Measurements from ENCODE around the gene DEPDC4.
"Not testable (repeated sequence)": the region's sequence is repeated elsewhere in the genome, so short reads cannot be mapped to it uniquely, and the experiment has no call there.

- TF ChIP-seq, protein P1, sequence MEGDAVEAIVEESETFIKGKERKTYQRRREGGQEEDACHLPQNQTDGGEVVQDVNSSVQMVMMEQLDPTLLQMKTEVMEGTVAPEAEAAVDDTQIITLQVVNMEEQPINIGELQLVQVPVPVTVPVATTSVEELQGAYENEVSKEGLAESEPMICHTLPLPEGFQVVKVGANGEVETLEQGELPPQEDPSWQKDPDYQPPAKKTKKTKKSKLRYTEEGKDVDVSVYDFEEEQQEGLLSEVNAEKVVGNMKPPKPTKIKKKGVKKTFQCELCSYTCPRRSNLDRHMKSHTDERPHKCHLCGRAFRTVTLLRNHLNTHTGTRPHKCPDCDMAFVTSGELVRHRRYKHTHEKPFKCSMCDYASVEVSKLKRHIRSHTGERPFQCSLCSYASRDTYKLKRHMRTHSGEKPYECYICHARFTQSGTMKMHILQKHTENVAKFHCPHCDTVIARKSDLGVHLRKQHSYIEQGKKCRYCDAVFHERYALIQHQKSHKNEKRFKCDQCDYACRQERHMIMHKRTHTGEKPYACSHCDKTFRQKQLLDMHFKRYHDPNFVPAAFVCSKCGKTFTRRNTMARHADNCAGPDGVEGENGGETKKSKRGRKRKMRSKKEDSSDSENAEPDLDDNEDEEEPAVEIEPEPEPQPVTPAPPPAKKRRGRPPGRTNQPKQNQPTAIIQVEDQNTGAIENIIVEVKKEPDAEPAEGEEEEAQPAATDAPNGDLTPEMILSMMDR (conservative IDR thresholded peaks at IDR 0.05; ENCODE audit: low read depth in 2 of 2) = not testable (repeated sequence)
- TF ChIP-seq ZNF331 (CRISPR knock-in tag; IDR thresholded peaks at IDR 0.05; ENCODE audit: low read depth); POLR2AphosphoS5 (IDR thresholded peaks at IDR 0.05; ENCODE audit: low read depth); EZH2 (IDR thresholded peaks at IDR 0.05; ENCODE audit: low read depth, unreplicated experiment); JUNB (IDR thresholded peaks at IDR 0.05; ENCODE audit: unreplicated experiment); EZH2phosphoT487 (IDR thresholded peaks at IDR 0.05; ENCODE audit: unreplicated experiment); CREB1 (CRISPR knock-in tag; IDR thresholded peaks at IDR 0.05; ENCODE audit: low read depth); NANOG (IDR thresholded peaks at IDR 0.05; ENCODE audit: borderline replicate concordance): not testable (repeated sequence)
- TF ChIP-seq, protein P2, sequence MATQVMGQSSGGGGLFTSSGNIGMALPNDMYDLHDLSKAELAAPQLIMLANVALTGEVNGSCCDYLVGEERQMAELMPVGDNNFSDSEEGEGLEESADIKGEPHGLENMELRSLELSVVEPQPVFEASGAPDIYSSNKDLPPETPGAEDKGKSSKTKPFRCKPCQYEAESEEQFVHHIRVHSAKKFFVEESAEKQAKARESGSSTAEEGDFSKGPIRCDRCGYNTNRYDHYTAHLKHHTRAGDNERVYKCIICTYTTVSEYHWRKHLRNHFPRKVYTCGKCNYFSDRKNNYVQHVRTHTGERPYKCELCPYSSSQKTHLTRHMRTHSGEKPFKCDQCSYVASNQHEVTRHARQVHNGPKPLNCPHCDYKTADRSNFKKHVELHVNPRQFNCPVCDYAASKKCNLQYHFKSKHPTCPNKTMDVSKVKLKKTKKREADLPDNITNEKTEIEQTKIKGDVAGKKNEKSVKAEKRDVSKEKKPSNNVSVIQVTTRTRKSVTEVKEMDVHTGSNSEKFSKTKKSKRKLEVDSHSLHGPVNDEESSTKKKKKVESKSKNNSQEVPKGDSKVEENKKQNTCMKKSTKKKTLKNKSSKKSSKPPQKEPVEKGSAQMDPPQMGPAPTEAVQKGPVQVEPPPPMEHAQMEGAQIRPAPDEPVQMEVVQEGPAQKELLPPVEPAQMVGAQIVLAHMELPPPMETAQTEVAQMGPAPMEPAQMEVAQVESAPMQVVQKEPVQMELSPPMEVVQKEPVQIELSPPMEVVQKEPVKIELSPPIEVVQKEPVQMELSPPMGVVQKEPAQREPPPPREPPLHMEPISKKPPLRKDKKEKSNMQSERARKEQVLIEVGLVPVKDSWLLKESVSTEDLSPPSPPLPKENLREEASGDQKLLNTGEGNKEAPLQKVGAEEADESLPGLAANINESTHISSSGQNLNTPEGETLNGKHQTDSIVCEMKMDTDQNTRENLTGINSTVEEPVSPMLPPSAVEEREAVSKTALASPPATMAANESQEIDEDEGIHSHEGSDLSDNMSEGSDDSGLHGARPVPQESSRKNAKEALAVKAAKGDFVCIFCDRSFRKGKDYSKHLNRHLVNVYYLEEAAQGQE (IDR thresholded peaks at IDR 0.05; ENCODE audit: unreplicated experiment) = not testable (repeated sequence)
- TF ChIP-seq, protein P3, sequence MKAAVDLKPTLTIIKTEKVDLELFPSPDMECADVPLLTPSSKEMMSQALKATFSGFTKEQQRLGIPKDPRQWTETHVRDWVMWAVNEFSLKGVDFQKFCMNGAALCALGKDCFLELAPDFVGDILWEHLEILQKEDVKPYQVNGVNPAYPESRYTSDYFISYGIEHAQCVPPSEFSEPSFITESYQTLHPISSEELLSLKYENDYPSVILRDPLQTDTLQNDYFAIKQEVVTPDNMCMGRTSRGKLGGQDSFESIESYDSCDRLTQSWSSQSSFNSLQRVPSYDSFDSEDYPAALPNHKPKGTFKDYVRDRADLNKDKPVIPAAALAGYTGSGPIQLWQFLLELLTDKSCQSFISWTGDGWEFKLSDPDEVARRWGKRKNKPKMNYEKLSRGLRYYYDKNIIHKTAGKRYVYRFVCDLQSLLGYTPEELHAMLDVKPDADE (IDR thresholded peaks at IDR 0.05) = not testable (repeated sequence)
Measured at GRCh38 chr12:100231873-100232272, 35.0 kb downstream of the DEPDC4 start.
